GM19397 (cell line): Measurements from ENCODE around the gene PAK6.

Source experiments
- ATAC-seq: cut with Tn5 transposase; IDR thresholded peaks from one replicate; pipeline ENCODE4 v1.9.1; 2021; ENCODE audit warnings: mild to moderate bottlenecking, moderate library complexity; ENCODE audit not compliant: unreplicated experiment

The PAK6 gene

DNA sequence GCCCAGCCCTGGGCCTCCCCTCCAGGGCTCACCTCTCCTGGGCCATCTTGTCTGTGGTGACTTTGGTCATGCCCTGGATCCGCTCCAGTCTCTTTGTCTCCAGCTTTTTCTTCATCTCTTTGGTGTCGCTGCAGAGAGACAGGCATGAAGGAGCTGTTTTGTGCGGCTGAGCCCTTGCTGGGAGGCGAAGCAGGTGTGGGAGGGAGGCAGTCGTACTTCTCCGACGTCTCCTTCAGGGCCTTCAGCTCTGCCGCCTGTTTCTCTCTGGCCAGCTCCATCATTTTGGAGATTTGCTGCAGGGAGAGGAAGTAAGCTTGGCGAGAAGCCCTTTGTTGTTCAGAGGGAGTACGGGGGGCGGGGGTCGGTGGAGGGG lies 51.7 kb downstream of the PAK6 start:
- ATAC-seq = no peak

DNA sequence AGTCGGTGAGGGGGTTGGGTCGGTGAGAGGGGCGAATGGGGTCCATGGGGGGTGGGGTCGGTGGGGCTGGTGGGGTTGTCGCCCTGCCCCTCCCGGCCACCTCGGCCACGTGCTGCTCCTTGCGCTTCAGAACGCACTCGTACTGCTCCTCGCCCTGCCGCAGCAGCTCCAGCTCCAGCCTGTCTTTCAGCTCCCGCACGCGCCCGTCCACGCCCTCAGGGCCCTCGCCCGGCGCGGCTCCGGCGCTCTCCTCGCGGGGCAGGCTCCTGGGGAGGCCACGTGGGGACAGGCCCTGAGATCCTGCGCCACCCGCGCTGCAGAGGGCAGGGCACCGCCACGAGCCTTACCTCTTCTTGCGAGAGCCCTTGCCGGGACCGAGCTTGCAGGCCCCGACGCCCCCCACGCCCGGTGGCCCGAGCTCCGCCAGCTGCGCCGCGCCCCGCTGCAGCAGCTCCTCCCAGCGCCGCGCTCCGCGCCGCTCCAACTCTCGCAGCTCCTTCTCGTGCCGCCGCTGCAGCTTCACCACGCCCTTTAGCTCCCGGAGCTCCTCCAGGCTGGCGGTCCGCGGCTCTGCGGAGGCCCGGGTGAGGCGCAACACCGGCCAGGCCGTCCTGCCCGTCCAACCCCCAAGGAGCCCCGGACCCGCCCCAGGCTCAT lies 52.2 kb downstream of the PAK6 start:
- ATAC-seq = no peak

DNA sequence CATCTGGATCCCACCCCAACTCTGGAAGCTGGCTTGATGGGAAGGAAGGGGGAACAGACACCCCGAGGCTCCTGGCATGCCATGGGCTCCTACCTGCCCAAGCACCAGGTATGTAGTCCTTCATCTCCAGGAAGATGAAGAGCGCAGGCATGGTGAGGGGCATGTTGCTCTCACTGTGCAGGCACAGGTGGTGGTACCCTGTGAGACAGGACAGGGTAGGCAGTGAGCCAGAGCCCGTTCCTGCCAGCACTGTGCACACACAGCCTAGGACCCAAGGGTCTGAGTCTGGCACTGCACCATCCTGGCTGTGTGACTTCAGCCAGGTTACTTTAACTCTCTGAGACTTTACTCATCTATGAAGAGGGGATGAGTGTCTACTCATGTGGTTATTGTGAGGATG lies 53.4 kb downstream of the PAK6 start:
- ATAC-seq = no peak

DNA sequence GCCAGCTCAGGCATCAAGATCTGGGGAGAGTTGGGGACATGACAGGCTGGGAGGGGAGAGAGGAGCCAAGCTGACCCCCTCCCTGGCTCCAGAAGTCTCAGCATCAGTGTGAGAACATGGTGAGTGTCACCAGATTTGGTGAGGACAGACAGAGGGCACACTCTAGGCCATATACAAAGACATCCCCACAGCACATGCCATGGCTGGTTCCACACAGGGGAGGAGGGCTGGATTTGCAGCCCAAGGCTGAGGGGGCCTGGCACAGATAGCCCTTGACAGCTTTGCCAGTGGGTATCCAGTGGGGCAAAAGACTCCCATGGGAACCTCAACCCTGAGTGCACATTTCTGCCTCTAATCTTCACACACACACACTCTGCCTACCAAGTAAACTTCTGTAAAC lies 54.1 kb downstream of the PAK6 start:
- ATAC-seq = no peak

DNA sequence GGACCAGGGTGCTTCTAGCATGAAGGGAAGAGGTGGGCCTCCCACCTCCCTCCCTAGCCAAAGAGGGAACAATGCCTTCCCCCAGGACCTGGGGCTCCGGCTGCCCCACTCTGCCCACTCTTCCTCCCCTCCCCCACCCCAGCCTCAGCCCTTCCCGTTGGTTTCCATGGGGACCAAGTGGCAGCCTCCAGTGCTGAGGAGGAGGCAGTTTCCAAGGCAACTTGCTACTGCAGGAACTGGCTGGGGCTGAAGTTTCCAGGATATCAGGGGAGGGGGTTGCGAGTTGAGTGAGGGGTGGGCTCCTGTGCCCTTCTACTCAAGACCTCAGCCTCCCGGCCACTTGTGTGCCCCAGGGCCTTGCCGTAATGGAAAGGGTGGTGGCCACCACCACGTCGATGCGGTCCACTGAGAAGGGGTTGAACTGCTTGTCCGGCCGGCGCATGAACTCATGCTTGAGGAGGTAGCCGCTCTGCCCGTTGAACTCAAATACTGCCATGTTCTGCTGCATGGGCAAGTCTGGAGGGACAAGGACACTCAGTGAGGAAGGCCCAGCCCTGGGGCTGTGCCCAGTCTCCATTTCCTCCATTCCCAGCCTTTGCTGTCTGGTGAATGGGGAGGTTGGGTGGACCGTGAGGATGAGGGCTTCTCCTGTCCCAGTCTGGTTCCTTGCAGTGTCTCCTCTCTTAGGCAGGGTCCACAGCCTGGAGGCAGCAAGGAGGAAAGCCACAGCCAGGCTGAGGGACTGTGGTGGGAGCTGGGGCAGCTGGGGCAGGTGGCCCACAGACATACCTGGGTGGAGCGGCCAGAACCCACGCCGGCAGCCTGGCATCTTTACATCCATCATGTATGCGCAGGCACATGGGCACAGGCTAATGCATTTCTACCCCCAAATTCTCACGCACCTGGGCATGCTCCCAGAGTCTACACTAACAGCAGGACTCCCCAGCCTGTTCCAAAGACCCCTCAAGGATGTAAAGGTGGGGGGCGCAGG lies 55.3 kb downstream of the PAK6 start:
- no peak for ATAC-seq

DNA sequence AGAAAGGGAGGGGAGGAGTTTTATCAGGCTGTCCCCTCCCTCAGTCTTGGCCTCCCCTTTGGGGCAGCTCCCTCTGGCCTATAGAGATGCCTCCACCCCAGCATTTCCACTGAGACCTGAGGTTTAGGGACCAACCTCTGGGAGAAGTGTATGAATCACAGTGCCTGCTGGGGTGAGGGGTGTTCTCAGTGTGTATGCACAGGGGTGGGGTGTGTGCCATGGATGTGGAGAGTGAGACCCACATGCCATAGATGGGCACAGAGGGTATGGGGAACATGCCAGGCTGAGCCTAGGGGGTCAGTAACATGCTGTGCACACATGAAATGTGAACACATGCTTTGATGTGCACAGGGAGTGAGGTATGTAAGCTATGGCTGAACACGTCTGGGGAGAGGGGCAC lies 56.4 kb downstream of the PAK6 start:
- ATAC-seq = no peak

DNA sequence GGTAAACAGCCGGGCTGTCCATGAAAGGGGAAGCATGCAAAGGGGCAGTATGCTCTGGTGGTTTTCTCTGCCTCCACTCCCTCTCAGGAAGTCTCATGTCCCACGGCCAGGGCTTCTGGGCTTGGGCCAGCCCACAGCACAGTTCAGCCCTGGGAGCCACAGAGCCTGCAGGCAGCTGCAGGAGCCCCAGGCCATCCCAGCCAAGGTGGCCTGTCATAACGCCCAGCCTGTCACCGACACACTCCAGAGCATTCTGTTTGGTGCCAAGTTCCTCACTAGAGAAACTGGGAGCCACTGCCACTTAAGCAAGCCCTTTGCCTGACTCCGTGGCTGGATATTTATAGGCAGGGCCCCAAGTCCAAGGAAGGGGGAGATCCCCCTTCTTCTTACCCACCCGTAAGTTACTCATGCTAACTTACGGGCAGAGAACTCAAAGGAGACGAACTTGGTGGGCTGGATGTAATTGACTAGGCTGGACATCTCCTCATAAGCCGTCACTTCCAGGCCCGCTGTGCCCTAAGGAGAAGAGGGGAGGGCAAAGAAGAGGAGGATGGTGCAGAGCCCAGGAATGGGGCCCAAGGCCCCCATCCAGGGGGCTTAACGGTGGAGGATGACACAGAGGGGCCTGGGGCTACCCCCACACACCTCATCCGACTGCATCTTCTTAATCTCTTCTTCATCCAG lies 57.2 kb downstream of the PAK6 start:
- no peak for ATAC-seq

DNA sequence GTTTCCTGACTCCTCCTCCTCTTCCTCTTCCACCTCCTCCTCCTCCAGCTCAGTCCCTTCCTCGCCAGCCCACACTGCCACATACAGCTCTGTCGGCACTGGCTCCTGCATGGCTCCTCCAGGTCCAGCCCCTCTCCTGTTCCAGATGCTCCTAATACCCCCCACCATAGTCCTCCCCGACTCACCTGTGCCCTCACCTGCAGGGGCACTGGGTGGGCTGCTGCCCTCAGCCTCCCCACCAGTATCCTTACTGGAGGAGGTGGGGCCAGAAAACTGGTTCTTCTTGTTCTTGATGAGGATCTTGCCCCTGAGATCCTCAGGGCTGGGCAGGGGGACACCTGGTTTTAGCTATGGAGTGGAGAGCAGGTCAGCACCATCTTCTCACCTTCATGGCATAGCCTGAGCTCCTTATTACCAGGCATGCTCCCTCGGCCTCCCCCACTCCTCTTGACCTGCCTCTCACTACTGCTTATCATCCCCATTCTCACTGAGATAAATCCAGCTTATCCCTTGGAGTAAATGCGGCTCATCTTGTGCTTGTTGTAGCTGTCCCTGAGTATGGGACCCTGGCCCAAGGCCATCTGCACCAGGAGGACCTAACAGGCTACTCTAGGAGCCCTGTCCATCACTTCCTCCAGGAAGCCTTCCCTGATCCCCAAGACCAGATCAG lies 57.8 kb downstream of the PAK6 start:
- ATAC-seq = no peak

DNA sequence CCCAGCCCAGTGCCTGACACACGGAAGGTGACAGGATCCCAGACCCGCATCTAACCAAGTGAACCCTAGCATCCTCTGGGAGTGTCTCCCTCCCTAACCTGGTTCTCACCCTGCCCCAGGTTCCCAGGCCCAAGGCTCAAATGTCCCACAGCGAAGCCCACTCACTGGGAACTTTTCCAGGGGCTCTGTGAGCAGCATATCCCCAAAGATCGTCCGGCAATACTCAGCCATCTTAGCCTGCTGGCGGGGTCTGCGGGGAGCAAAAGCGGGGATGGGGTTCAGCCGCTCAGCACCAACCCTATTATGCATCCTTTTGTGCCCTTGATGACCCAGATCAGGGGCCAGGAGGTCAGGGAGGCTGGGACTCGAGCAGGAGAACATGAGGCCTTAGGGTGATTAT lies 58.5 kb downstream of the PAK6 start:
- no peak for ATAC-seq

DNA sequence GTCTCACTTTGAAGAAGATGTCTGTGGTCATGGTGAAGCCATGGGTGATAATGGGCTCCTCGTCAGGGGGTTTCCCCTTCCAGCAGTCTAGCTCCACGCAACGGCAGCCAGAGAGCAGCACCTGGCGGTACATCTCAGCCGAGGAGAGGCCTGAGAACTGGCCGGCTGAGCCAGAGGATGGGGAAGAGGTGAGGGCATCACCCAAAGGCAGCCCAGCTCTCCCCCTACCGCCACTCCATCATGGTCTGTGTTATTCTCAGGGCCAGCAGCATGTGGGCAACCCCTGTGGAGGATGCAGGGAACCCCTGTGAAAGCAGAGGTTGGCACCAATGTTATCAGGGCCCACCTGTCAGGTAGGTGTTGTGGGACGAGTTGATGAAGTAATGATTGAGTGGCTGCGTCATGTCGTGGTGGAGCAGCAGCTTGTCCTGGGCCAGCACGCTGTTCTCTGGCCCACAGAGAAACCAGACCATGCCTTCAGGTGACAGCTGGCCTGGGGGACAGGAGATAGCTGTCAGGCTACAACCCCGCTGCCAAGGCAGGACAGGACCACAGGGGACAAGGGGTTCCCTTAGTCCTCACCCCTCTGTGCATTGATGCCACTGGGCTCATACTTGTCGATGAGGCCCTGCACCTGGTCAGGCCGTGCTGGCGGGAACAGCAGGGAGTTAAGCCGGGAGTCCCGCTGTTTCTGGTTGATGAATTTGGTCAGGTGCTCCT lies 59.5 kb downstream of the PAK6 start:
- ATAC-seq = no peak

DNA sequence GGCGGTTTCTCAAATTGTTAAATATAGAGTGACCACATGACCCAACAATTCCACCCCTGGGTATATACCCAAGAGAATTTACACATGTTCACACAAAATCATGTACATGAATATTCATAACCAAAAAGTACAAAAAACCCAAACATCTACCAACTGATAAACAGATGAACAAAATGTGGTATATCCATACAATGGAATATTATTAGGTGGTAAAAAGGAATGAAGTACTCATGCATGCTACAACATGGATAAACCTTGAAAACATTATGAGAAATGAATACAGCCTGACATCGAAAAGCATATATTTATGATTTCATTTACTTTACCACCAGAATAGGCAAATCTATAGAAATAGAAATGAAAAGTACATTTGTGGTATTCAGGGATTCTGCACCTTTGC lies 61.5 kb downstream of the PAK6 start:
- no peak for ATAC-seq

DNA sequence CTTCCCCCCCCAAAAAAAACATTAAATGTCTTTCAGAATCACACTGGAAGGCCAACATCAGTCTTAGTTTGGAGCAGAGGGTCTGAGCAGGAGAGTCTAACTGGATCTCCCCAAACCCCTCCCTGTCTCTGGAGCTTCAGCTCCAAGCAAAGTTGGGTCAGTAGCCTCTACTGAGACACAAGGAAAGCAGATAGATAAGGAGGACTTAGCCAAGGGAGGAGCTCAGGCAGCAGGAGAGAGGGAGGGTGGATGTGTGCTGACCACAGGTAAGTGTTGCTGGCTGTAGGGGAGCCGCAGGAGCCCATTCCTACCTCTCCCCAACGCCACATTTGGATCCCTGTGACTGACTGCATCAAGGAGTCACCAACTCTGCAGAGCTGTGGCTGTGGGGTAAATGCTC lies 61.9 kb downstream of the PAK6 start:
- no peak for ATAC-seq

DNA sequence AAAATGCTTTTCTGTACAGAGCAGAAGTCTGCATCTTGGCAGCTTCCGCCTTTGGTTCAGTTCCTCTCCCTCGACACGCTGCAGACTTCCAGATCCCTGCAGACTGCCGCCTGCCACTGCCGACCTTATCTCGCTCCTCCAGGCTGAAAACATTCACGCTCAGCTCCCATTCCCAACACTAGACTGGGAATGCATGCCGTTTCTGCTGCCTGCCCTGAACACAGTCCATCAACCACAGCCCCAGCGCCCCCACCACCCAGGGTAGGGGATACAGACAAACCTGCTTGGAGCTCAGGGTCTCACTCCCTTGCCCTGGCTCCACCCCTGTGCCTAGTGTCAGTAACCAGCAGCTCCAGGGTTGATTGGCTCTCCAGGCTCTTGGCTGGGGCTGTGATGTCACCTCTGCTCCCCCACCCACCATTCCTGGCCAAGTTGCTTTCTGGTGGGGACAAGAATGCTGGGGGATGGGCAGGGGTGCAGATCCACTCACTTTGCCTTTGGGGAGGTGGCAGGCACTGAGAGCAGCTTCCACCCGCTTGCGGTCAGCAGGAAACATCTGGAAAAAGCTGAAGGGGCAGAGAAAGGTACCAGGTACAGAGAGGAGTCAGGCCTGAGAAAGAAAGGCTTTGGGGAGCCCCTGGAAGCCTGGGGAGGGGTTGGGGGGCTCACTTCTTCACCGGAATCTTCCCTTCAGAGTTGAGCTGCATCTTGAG lies 62.8 kb downstream of the PAK6 start:
- ATAC-seq = no peak

DNA sequence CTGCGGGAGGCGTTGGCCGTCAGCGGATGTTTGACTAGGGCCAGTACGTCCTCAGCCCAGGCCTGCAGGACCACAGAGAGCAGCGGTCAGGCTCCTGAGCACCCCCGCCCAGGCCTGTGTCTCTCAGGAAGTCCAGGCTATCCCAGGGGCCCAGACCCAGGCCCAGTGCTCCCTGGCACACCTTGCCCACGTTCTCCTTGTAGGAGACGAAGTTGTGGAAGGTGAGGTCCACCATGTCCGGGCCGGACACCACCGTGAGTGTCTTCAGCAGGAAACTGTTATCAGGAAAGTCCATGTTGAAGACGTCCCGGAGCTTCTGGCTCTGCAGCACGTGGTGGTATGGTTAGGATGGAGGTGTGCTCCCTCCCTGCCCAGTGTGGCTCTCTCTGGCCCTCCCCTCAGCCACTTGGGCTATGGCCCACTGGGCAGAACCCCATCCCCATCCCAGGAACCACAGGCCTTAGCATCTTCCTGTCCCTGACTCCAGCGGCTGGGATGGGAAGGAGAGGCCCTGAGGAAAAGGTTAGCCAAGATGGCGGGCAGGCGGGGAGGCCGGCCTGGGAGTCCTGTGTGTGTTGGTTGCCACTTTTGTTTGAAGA lies 63.5 kb downstream of the PAK6 start:
- no peak for ATAC-seq

DNA sequence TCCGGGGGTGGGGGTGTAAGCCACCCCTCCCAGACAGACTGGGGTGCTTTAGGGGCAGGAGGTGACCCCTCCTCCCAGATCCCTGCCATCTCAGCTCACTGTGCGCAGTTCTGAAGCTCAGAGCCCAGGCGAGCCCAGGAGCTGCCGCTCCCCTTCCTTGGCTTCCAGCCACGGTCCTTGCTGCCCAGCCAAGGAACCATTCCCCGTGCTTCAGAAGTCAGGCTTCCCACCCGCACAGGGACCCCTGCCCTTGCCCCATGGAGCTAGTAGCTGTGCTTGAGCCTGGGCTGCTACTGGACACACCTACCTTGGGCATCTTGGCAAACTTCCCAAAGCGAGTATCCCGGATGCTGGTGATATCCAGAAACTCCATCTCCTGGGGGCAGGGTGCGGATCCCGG lies 64.1 kb downstream of the PAK6 start:
- no peak for ATAC-seq

DNA sequence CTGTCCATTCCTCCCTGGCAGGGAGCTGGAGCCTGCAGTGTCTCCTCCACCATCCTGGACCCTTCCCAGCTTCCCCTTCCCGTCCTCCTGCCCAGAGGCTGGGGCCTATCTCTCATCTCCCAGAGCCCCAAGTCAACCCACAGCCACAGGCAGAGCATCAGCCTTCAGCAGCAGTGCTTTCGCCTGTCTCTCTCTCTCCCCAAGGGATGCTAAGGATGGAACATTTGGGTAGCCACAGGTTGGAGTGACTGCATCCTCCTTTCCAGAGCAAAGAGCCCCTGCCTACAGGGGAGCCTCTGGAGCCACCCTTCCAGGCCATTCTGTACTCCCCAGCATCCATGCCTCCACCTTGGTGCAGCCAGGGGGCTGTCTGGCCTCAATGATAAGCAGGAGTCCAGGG lies 64.7 kb downstream of the PAK6 start:
- ATAC-seq = no peak

DNA sequence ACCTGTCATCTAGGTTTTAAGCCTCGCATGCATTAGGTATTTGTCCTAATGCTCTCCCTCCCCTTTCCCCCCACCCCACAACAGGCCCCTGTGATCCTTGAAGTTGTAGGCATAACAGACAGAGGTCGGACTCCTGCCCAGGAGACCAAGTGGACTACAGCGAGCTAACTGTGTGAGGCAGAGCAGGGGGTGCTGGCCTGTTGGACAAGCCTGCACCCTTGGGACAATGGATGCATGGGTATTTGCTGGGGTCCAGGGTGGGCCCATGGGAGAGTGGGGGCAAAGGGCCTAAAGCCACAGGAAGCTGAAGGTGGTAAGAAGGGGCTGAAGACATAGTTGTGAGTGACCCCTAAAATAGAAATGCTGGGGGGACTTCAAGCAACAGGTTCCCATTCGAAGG lies 66.4 kb downstream of the PAK6 start:
- ATAC-seq = no peak

DNA sequence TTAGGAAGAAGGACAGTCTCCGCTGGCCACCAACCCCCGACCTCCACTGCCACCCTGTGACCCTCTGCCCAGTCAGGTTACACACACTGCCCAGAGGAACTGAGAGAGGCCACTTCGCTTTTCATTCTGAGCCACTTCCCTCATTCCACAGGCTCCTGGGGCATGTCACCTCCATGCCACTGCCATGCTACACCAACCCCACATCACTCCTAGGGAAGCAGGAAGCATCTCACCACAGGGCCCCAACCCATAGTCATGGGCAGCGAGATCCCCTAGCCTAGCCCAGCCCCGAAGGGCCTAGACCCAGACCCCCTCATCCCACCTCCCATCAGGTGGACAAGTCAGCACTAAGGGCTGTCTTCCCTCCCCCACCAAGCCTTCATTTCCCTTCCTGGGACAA lies 67.5 kb downstream of the PAK6 start:
- ATAC-seq = no peak

DNA sequence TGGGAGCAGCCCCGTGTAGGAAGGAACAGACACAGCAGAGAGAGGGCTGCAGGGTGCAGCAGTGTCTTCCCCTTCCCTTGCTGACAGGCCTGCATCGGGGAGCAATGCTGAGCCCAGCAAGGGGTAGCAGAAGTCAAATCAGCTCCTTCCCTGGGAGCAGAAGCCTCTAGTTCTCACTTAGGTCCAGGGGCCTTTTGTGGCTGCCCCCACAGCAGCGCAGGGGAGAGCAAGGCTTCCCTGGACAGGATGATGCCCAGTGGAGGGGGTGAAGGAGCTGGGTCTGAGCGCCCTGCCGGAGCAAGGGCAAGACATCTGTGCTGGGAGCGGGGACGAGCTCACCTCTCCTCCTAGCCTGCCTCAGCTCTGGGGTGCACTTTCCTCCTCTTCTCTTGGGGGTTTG lies 68.0 kb downstream of the PAK6 start:
- ATAC-seq = no peak
